ENCODE measurements around the gene PIKFYVE.
"Not testable (repeated sequence)": the region's sequence is repeated elsewhere in the genome, so short reads cannot be mapped to it uniquely, and the experiment has no call there.

The PIKFYVE gene

GRCh38 chr2:208363485-208363884 is 97.4 kb downstream of the PIKFYVE start:
- no peak for DNase-seq

- no peak for DNase-seq
Observed at GRCh38 chr2:208366215-208367127, 100.4 kb downstream of the PIKFYVE start.

GRCh38 chr2:208369091-208369490 is 103.0 kb downstream of the PIKFYVE start:
- no peak for DNase-seq

GRCh38 chr2:208370881-208371633 is 105.0 kb downstream of the PIKFYVE start:
- no peak for DNase-seq

GRCh38 chr2:208371634-208371935 is 105.5 kb downstream of the PIKFYVE start:
- no peak for DNase-seq

- peak; percentile 7 to 15 for DNase-seq
Observed at GRCh38 chr2:208373460-208374089, 107.5 kb downstream of the PIKFYVE start.

- no peak for DNase-seq
Observed at GRCh38 chr2:208375491-208376068, 109.5 kb downstream of the PIKFYVE start.

GRCh38 chr2:208377344-208377860 is 111.3 kb downstream of the PIKFYVE start:
- DNase-seq, result not testable (repeated sequence)

- no peak for DNase-seq
Observed at GRCh38 chr2:208379192-208379591, 113.1 kb downstream of the PIKFYVE start.

- DNase-seq, result no peak
Observed at GRCh38 chr2:208384637-208385036, 118.6 kb downstream of the PIKFYVE start.

- no peak for DNase-seq
Observed at GRCh38 chr2:208386541-208386940, 120.5 kb downstream of the PIKFYVE start.

- no peak for DNase-seq
Observed at GRCh38 chr2:208389940-208390339, 123.9 kb downstream of the PIKFYVE start.

- DNase-seq, result no peak
Observed at GRCh38 chr2:208392300-208392699, 126.2 kb downstream of the PIKFYVE start.

- DNase-seq, result not testable (repeated sequence)
Observed at GRCh38 chr2:208396796-208397195, 130.7 kb downstream of the PIKFYVE start.

GRCh38 chr2:208399201-208399600 is 133.1 kb downstream of the PIKFYVE start:
- no peak for DNase-seq

- no peak for DNase-seq
Observed at GRCh38 chr2:208406474-208407451, 140.7 kb downstream of the PIKFYVE start, which contains the start of gene PTH2R. TSS of gene PTH2R (plus strand) at chr2:208406792. CDS start at chr2:208407044, 252 bp downstream.

GRCh38 chr2:208407667-208408066 is 141.6 kb downstream of the PIKFYVE start:
- no peak for DNase-seq
